ENCODE measurements around the gene ADGRB3. TPM values are rescaled to one million over a fixed set of nuclear protein-coding genes. Genes with fewer than 3 reads are reported as not detected.

ADGRB3 gene
- total RNA-seq, 1 experiment from 2014 or later, result not detected

- H3K36me3 Mint-ChIP-seq (ENCODE audit: insufficient read depth, unreplicated experiment), result no peaks in the 10 kb centered on the region
- no peak overlapping the region for H3K27ac Mint-ChIP-seq (ENCODE audit: low read depth, unreplicated experiment)
- BruUV-seq (replicated peaks), result no TSS peak
- DNase-seq (ENCODE audit: unreplicated experiment), result no peak
- POLR2A ChIA-PET, result no interaction called here
- H3K4me1 Mint-ChIP-seq (ENCODE audit: insufficient read depth, unreplicated experiment), result no peaks in the 10 kb centered on the region
- H3K9me3 Mint-ChIP-seq (ENCODE audit: unreplicated experiment), result no peaks in the 10 kb centered on the region
- intact Hi-C loops (cut with micrococcal nuclease), result no loop called here
- H3K4me3 Mint-ChIP-seq (ENCODE audit: unreplicated experiment), result no peak overlapping the region
- CTCF ChIA-PET, result no interaction called here
- TF ChIP-seq CTCF (IDR thresholded peaks at IDR 0.05; ENCODE audit: unreplicated experiment), result no peak
- peaks cover 81% of the 10 kb centered on the region for H3K27me3 Mint-ChIP-seq (ENCODE audit: insufficient read depth, unreplicated experiment)
These were observed 359.4 kb downstream of the ADGRB3 start for GRCh38 chr6:68994521-68994920.

GRCh38 chr6:69005199-69005598 lies 370.1 kb downstream of the ADGRB3 start:
- POLR2A ChIA-PET, result interaction anchor here (0.6 kb wide), 1 partner anchor 805 kb away, joined by 3 read pairs; no protein-coding TSS in a partner anchor
- BruUV-seq (replicated peaks), result no TSS peak
- H3K9me3 Mint-ChIP-seq (ENCODE audit: unreplicated experiment), result no peaks in the 10 kb centered on the region
- TF ChIP-seq CTCF (IDR thresholded peaks at IDR 0.05; ENCODE audit: unreplicated experiment), result no peak
- H3K4me1 Mint-ChIP-seq (ENCODE audit: insufficient read depth, unreplicated experiment), result no peaks in the 10 kb centered on the region
- H3K27ac Mint-ChIP-seq (ENCODE audit: low read depth, unreplicated experiment), result no peak overlapping the region
- peaks cover 44% of the 10 kb centered on the region for H3K27me3 Mint-ChIP-seq (ENCODE audit: insufficient read depth, unreplicated experiment)
- no peaks in the 10 kb centered on the region for H3K36me3 Mint-ChIP-seq (ENCODE audit: insufficient read depth, unreplicated experiment)
- DNase-seq (ENCODE audit: unreplicated experiment), result no peak
- no peak overlapping the region for H3K4me3 Mint-ChIP-seq (ENCODE audit: unreplicated experiment)
- CTCF ChIA-PET, result interaction anchor here (0.6 kb wide), 1 partner anchor 51 kb away, joined by 3 read pairs; no protein-coding TSS in a partner anchor
- intact Hi-C loops (cut with micrococcal nuclease), result no loop called here

- CTCF ChIA-PET, result no interaction called here
- intact Hi-C loops (cut with micrococcal nuclease), result no loop called here
- no peaks in the 10 kb centered on the region for H3K36me3 Mint-ChIP-seq (ENCODE audit: insufficient read depth, unreplicated experiment)
- H3K27me3 Mint-ChIP-seq (ENCODE audit: insufficient read depth, unreplicated experiment), result peaks cover 36% of the 10 kb centered on the region
- no peak for DNase-seq (ENCODE audit: unreplicated experiment)
- no peak overlapping the region for H3K27ac Mint-ChIP-seq (ENCODE audit: low read depth, unreplicated experiment)
- H3K4me1 Mint-ChIP-seq (ENCODE audit: insufficient read depth, unreplicated experiment), result no peaks in the 10 kb centered on the region
- H3K4me3 Mint-ChIP-seq (ENCODE audit: unreplicated experiment), result no peak overlapping the region
- BruUV-seq (replicated peaks), result no TSS peak
- H3K9me3 Mint-ChIP-seq (ENCODE audit: unreplicated experiment), result no peaks in the 10 kb centered on the region
- no peak for TF ChIP-seq CTCF (IDR thresholded peaks at IDR 0.05; ENCODE audit: unreplicated experiment)
- POLR2A ChIA-PET, result no interaction called here
These were observed 372.7 kb downstream of the ADGRB3 start for GRCh38 chr6:69007781-69008180.

GRCh38 chr6:69012211-69012610 lies 377.1 kb downstream of the ADGRB3 start:
- ChIA-PET CTCF (no interaction called here), POLR2A (no interaction called here)
- Mint-ChIP-seq H3K27ac (ENCODE audit: low read depth, unreplicated experiment) (no peak overlapping the region), H3K27me3 (ENCODE audit: insufficient read depth, unreplicated experiment) (peaks cover 38% of the 10 kb centered on the region), H3K9me3 (ENCODE audit: unreplicated experiment) (no peaks in the 10 kb centered on the region), H3K4me1 (ENCODE audit: insufficient read depth, unreplicated experiment) (no peaks in the 10 kb centered on the region), H3K4me3 (ENCODE audit: unreplicated experiment) (no peak overlapping the region), H3K36me3 (ENCODE audit: insufficient read depth, unreplicated experiment) (no peaks in the 10 kb centered on the region)
- no peak for TF ChIP-seq CTCF (IDR thresholded peaks at IDR 0.05; ENCODE audit: unreplicated experiment)
- no TSS peak for BruUV-seq (replicated peaks)
- no peak for DNase-seq (ENCODE audit: unreplicated experiment)
- intact Hi-C loops (cut with micrococcal nuclease), result no loop called here
